Activated naive CD8-positive, alpha-beta T cell treated with anti-CD3 and anti-CD28 coated beads, Interleukin-2, amount 10 ng/mL, durations not matched to agents 7 days and 5 days (primary cell): ENCODE data around the gene NPIPB9. TPM values are rescaled to one million over a fixed set of nuclear protein-coding genes. Genes with fewer than 3 reads are reported as not detected.
"Not testable (repeated sequence)": the region's sequence is repeated elsewhere in the genome, so short reads cannot be mapped to it uniquely, and the experiment has no call there.

Experiments used
- ATAC-seq: fragments of 150-1000 bp; cut with Tn5 transposase; one replicate; pipeline ENCODE4 v1.10.0; 2021; ENCODE audit warnings: low read depth, moderate library complexity
- POLR2A ChIA-PET: fragments of 350-600 bp; sonication (Branson Sonifier 250); formaldehyde crosslinking; loops from one replicate; lab custom pipeline; 2021; ENCODE audit warnings: antibody characterized with exemption; lab: Charles Lee
- DNase-seq: peaks from one replicate; pipeline ENCODE4 v3.0.0; 2021
- H3K27ac Mint-ChIP-seq: one replicate; pipeline ENCODE4 v1.8.0; 2022; ENCODE audit warnings: mild to moderate bottlenecking, mixed read lengths
- H3K27me3 Mint-ChIP-seq: one replicate; pipeline ENCODE4 v1.8.0; 2022; ENCODE audit warnings: mild to moderate bottlenecking, moderate library complexity, mixed read lengths
- H3K36me3 Mint-ChIP-seq: one replicate; pipeline ENCODE4 v1.8.0; 2021; ENCODE audit warnings: mild to moderate bottlenecking, mixed read lengths
- H3K4me1 Mint-ChIP-seq: one replicate; pipeline ENCODE4 v1.8.0; 2021; ENCODE audit warnings: mixed read lengths
- H3K4me3 Mint-ChIP-seq: one replicate; pipeline ENCODE4 v1.8.0; 2022; ENCODE audit warnings: mild to moderate bottlenecking, moderate library complexity, mixed read lengths
- H3K9me3 Mint-ChIP-seq: one replicate; pipeline ENCODE4 v1.8.0; 2021; ENCODE audit warnings: mixed read lengths
- total RNA-seq, 2 experiments: library from RNA; stranded (reverse); gene quantifications; one replicate each; pipeline ENCODE4 v1.2.3, GENCODE V29; 2021

The NPIPB9 gene
- 1 to 10 TPM; 2.8 to 4.9 TPM for total RNA-seq

DNA sequence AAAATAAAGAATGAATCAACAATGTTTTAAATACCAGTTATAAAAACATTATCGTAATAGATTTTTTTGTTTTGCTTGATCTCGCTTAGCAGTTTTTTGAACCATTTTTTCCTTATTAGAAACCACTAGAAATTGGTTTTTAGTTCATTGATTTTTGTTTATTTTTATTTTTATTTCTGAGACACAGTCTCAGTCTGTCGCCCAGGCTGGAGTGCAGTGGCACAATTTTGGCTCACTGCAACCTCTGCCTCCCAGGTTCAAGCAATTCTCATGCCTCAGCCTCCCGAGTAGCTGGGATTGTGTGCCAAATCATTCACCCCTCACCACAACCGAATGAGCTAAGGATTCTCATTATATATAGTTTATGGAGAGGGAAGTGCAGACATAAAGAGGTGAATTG is at the start of gene NPIPB9:
Gene NPIPB9, plus strand, starts transcription at position 301 of the 400 bp plus-strand sequence.
- DNase-seq, ATAC-seq, H3K4me1 Mint-ChIP-seq, H3K27ac Mint-ChIP-seq, H3K36me3 Mint-ChIP-seq, H3K27me3 Mint-ChIP-seq, H3K9me3 Mint-ChIP-seq, POLR2A ChIA-PET, H3K4me3 Mint-ChIP-seq: not testable (repeated sequence)

DNA sequence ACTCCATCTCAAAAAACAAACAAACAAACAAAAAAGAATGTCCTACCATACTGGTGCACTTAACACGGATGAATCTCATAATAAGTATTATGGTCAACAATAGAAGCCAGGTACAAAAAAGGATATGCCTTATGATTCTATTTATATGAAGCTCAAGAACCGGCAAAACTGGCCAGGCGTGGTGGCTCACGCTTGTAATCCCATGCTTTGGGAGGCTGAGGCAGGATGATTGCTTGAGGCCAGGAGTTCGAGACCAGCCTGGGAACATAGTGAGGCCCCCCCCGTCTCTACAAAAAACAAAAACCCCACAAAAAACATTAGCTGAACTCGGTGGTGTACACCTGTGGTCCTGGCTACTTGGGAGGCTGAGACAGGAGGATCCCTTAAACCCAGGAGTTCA is 47.3 kb upstream of the NPIPB9 start:
- ATAC-seq, POLR2A ChIA-PET, H3K4me1 Mint-ChIP-seq, H3K4me3 Mint-ChIP-seq, H3K9me3 Mint-ChIP-seq, H3K27ac Mint-ChIP-seq, DNase-seq, H3K36me3 Mint-ChIP-seq, H3K27me3 Mint-ChIP-seq: not testable (repeated sequence)

DNA sequence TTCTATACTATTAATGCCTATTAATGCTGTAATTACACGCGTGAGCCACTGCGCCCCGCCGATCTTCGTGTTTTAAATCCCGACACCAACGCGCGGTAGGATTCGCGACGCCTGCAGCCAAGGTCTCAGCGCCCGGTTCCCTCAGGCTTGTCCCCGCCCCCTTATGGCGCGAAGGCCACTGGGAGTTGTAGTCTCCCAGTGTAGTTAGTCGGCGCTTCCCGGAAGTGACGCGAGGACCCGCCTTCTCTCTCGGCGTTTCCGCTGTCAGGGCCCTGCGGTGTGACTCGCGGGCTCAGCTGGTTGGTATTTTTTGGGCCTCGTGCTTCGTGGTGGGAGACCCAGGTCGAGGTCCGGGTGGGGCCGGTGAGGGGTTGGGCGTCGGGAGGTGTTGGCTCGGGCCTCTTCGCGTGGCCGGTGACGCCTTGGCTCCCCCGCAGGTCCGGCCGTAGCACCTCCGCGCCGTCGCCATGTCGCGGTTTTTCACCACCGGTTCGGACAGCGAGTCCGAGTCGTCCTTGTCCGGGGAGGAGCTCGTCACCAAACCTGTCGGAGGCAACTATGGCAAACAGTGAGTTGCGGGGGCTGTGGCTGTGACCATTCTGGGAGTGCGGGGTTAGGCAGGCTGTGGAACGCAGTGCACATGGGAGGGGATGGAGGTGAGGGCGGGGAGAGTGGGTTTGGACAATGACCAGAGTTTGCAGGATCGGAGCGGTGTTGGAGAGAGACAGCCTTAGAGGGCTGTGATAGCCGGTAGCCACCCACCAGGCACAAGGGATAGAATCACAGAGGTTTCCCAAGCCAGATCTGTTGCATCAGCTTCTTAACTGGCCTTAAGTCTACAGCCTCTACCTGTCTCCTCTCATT is 40.1 kb upstream of the NPIPB9 start, which contains the start of gene EIF3C:
Gene EIF3C, plus strand, starts transcription at position 245 of the 864 bp plus-strand sequence. Its CDS starts 223 bp downstream, at position 468.
- H3K36me3 Mint-ChIP-seq, H3K9me3 Mint-ChIP-seq, H3K4me1 Mint-ChIP-seq, DNase-seq, POLR2A ChIA-PET, H3K27me3 Mint-ChIP-seq: not testable (repeated sequence)
- Mint-ChIP-seq H3K27ac (peak within 1 kb of the TSS; percentile 77), H3K4me3 (peak within 1 kb of the TSS; percentile 75)
- ATAC-seq = peak; percentile 96

GRCh38 chr16:28722852-28723650 is 28.5 kb upstream of the NPIPB9 start:
- POLR2A ChIA-PET, DNase-seq, ATAC-seq: not testable (repeated sequence)

DNA sequence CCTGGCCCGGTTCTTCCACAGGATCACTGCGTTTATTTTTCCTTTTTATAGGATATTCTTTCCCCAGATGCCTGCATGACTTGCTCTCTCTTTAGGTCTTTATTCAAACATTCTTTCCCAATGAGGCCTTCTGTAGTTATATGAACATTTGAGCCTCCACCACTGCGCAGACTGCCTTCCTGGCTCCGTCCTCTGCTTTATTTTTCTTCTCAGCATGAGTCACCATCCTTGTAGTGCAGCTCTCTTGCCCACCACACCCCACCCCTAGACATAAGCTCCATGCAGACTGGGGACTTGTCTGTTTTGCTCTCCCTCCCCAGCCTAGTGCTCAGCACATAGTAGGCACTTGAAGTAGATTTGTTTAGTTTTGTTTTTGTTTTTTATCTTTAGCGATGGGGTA is 20.3 kb upstream of the NPIPB9 start:
- H3K27ac Mint-ChIP-seq, POLR2A ChIA-PET, H3K4me1 Mint-ChIP-seq, H3K4me3 Mint-ChIP-seq, H3K36me3 Mint-ChIP-seq, ATAC-seq, H3K27me3 Mint-ChIP-seq, H3K9me3 Mint-ChIP-seq, DNase-seq: not testable (repeated sequence)

More at GRCh38 chr16:28722852-28723650, 28.5 kb upstream of the NPIPB9 start:
- not testable (repeated sequence) for H3K4me3 Mint-ChIP-seq, H3K36me3 Mint-ChIP-seq, H3K27ac Mint-ChIP-seq, H3K9me3 Mint-ChIP-seq, H3K27me3 Mint-ChIP-seq, H3K4me1 Mint-ChIP-seq

- H3K36me3 Mint-ChIP-seq, H3K27me3 Mint-ChIP-seq, H3K4me3 Mint-ChIP-seq, DNase-seq, H3K4me1 Mint-ChIP-seq, ATAC-seq, H3K9me3 Mint-ChIP-seq, POLR2A ChIA-PET, H3K27ac Mint-ChIP-seq: not testable (repeated sequence)
Observed at GRCh38 chr16:28732455-28733124, 19.0 kb upstream of the NPIPB9 start.

DNA sequence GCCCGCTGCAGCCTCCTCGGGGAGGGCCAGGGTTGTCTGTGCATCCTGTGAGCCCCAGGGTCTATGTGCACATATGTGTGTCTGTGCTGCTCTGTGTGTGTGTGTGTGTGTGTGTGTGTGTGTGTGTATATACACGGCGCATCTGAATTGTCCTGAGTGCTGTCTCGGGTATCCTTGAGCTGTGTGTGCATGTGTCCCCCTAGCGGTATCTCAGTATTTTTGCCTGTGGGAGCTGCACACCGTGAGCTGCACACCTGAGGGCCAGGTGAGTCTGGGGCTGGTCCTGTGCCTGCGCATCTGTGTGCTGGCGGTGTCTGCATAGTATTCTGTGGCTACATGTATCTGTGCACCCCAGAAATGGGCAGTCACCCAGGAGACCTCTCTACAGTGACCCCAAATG is 11.8 kb upstream of the NPIPB9 start:
- H3K27ac Mint-ChIP-seq, DNase-seq, H3K36me3 Mint-ChIP-seq, H3K4me3 Mint-ChIP-seq, POLR2A ChIA-PET, H3K4me1 Mint-ChIP-seq, H3K9me3 Mint-ChIP-seq, H3K27me3 Mint-ChIP-seq: not testable (repeated sequence)
- ATAC-seq = peak; percentile 56

DNA sequence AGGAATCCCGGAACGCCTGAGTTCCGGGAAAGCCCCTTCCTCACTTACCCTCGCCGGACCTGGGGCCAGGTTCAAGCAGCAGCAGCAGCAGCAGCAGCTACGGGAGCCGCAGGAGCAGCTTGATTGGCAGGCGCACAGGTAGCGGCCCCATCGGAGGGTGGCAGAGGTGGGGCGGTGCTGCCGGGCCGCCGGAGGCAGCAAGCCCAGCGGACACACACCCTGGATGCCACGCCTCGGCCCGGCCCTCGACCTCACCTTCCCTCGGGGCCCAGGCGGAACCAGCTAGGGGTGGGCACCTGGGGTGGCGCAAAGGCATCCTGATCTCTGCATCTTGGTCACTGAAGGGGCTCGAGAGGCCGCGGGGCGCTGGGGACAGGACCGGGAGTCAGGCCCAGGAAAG is 11.0 kb upstream of the NPIPB9 start:
- H3K4me1 Mint-ChIP-seq, H3K27me3 Mint-ChIP-seq, ATAC-seq, DNase-seq, H3K4me3 Mint-ChIP-seq, H3K36me3 Mint-ChIP-seq, H3K27ac Mint-ChIP-seq, H3K9me3 Mint-ChIP-seq, POLR2A ChIA-PET: not testable (repeated sequence)

GRCh38 chr16:28741295-28741694 is 10.3 kb upstream of the NPIPB9 start:
- POLR2A ChIA-PET, ATAC-seq, H3K27ac Mint-ChIP-seq, H3K36me3 Mint-ChIP-seq, DNase-seq, H3K9me3 Mint-ChIP-seq, H3K4me3 Mint-ChIP-seq, H3K27me3 Mint-ChIP-seq, H3K4me1 Mint-ChIP-seq: not testable (repeated sequence)

DNA sequence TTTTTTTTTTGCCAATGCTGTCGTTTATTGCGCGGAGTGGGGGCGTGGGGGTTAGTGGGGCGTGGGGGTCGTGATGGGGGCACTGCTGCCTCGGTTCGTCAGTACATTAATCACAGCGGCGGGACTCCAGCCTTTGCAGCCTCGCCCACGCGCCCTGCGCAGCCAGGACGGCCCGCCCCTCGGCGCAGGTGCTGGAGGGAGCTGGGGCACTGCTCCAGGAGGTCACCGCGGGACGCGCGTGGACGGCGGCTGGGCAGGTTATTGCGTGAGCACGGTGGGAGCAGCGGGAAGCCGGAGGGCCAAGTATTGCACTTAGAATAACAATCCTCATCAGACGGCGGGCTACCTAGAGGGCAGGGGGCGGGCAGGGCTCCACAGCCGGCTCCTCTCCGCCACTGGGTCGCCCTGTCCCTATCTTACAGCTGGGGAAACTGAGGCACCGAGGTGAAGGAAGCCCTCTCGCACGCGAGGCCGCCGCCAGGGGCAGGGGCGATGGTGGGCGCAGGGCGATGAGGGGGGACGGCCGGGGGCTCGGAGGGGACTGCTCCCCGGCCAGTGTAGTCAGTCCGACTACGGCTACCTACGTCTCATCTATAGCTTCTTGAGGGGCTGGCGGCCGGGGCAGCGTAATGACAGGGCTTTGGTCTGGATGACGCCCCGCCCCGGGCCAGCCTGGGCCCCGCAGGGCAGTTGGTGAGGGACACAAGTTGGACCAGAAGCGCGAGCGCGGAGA is 4.8 kb upstream of the NPIPB9 start:
- H3K27ac Mint-ChIP-seq, H3K27me3 Mint-ChIP-seq, H3K36me3 Mint-ChIP-seq, POLR2A ChIA-PET, H3K4me1 Mint-ChIP-seq, DNase-seq, H3K4me3 Mint-ChIP-seq, H3K9me3 Mint-ChIP-seq, ATAC-seq: not testable (repeated sequence)

- H3K4me1 Mint-ChIP-seq, POLR2A ChIA-PET, H3K36me3 Mint-ChIP-seq, H3K27me3 Mint-ChIP-seq, H3K9me3 Mint-ChIP-seq: not testable (repeated sequence)
- Mint-ChIP-seq H3K27ac (peak overlapping the region; percentile 65), H3K4me3 (peak overlapping the region; percentile 70)
- ATAC-seq (peak; percentile 99), DNase-seq (peak; percentile 66)
Observed at GRCh38 chr16:28749997-28750465, 1.6 kb upstream of the NPIPB9 start.

DNA sequence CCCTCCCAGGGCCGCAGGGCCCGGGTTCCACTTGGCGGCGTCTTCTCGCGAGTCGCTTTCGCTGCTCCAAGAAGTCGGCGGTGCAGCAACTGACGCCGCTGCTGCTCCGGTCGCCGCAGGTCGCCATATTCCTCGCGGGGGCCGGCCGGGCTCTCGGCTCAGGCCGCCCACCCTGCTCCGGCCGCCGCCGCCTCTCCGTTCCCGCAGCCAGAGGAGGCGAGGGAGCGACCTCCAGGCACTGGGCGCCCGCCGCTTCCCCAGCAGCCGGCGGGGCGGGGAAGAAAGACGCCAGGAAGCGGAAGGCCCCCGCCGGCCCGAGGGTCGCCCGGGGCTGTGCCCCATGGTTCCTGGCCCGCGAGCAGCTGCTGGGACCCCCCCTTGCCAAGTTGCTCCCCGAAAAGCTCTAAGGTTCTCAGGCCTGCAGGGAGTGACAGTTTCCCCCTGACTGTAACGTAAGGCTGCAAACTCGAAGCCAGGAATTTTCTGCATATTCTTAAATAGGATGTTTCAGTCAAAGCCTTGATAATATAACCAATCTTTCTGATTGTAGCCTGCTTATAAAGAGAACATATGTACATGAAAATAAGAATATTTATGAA is 1.0 kb upstream of the NPIPB9 start:
- H3K4me1 Mint-ChIP-seq, H3K4me3 Mint-ChIP-seq, DNase-seq, H3K27me3 Mint-ChIP-seq, POLR2A ChIA-PET, H3K27ac Mint-ChIP-seq, H3K9me3 Mint-ChIP-seq, H3K36me3 Mint-ChIP-seq: not testable (repeated sequence)
- ATAC-seq = peak; percentile 45
